Sigmoid colon (tissue), 4 donors: Measurements from ENCODE around the gene PFDN6.

Experiments
- CTCF ChIP-seq, 4 experiments: fragments of 450-650 bp in 3 of 4; fragments of 200-600 bp in 1 of 4; IDR thresholded peaks; one replicate each; pipeline ENCODE4 v1.5.1; 2016 to 2019; ENCODE audit warnings: antibody characterized with exemption in 4 of 4, mild to moderate bottlenecking in 3 of 4, moderate library complexity in 2 of 4
- EP300 ChIP-seq, 4 donors: sonication (generic); formaldehyde crosslinking; IDR thresholded peaks; one replicate each; pipeline ENCODE4 v1.6.1; 2017; ENCODE audit warnings: antibody characterized with exemption in 4 of 4
- POLR2A ChIP-seq, 2 donors: fragments of 450-650 bp; IDR thresholded peaks; one replicate each; pipeline ENCODE4 v1.6.1; 2016; ENCODE audit warnings: antibody characterized with exemption in 2 of 2, mild to moderate bottlenecking in 2 of 2, moderate library complexity in 2 of 2

DNA sequence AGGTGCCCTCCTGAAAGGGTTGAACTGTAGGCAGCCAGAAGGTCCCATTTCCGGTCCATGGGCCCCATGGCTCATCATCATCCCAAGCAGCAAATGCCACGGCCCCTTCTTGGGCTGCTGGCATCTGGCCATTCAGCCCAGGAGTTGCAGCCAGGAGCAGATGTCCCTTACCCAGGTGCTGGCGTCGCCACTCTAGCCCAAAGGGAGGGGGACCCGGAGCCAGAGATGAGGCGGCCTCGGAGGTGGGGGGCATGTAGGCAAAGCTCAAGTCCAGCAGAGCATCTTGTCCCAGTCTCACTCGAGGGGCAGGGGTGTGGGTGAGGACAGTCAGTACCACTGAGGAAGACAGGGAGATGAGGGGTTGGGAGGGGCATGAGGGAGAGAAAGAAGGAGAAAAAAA, 15.7 kb downstream of the PFDN6 start:
- no peak for TF ChIP-seq POLR2A (IDR thresholded peaks at IDR 0.05)
- no peak for TF ChIP-seq CTCF (IDR thresholded peaks at IDR 0.05)
- TF ChIP-seq EP300 (IDR thresholded peaks at IDR 0.05), result no peak
